AG10803 (cell line): ENCODE measurements around the gene GNPTG.

ENCODE experiments used
- DNase-seq: peaks from one replicate; pipeline ENCODE4 v3.0.0; 2010; ENCODE audit warnings: low read depth
- H3K4me3 ChIP-seq: 2 replicates; pipeline ENCODE4 v1.5.1; 2011; ENCODE audit warnings: mild to moderate bottlenecking, low read length, control low read depth
- CTCF ChIP-seq: conservative IDR thresholded peaks from 2 replicates; pipeline ENCODE4 v1.5.1; 2011; ENCODE audit warnings: mild to moderate bottlenecking, low read length, control low read depth, inconsistent platforms

Gene GNPTG

GRCh38 chr16:1375741-1376410 is 24.1 kb downstream of the GNPTG start:
- TF ChIP-seq CTCF, result no peak
- no peak for DNase-seq
- no peak overlapping the region for H3K4me3 ChIP-seq

GRCh38 chr16:1377406-1378010 is 25.8 kb downstream of the GNPTG start:
- no peak overlapping the region for H3K4me3 ChIP-seq
- TF ChIP-seq CTCF, result no peak
- DNase-seq, result no peak

GRCh38 chr16:1378087-1378803 is 26.5 kb downstream of the GNPTG start:
- peak overlapping the region; percentile 54 for H3K4me3 ChIP-seq
- DNase-seq, result no peak
- no peak for TF ChIP-seq CTCF

GRCh38 chr16:1378804-1379303 is 27.1 kb downstream of the GNPTG start:
- no peak for TF ChIP-seq CTCF
- DNase-seq, result peak; percentile 77

GRCh38 chr16:1379304-1380076 is 27.8 kb downstream of the GNPTG start:
- DNase-seq, result peak; percentile 46
- TF ChIP-seq CTCF, result no peak
- peak overlapping the region; percentile 54 for H3K4me3 ChIP-seq

More at GRCh38 chr16:1378804-1379303, 27.1 kb downstream of the GNPTG start:
- H3K4me3 ChIP-seq, result peak overlapping the region; percentile 54

- DNase-seq, result no peak
- H3K4me3 ChIP-seq, result no peak overlapping the region
- no peak for TF ChIP-seq CTCF
Measured at GRCh38 chr16:1380195-1380594, 28.5 kb downstream of the GNPTG start.
